ENCODE measurements around the gene OR9A2.

Gene OR9A2

DNA sequence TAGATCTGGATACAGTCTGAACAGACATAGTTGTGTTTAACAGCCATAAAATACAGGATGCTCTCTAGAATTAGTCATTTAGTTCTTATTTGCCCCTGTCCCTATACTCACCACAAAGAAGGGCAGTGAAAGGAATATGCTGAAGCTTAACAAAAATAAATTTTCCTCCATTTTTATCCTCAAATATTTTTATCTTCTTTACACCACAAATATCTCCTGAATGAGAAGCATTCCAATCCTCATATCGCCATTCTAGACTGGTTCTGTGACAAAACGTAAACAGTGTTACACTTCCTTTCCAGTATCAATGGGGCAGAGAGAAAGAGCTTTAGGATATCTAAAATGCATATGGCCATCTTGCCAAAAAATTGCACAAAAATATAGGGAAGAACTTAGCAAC, 1.6 kb downstream of the OR9A2 start:
- no peak overlapping the region for H3K27ac ChIP-seq
- TF ChIP-seq, protein P1, sequence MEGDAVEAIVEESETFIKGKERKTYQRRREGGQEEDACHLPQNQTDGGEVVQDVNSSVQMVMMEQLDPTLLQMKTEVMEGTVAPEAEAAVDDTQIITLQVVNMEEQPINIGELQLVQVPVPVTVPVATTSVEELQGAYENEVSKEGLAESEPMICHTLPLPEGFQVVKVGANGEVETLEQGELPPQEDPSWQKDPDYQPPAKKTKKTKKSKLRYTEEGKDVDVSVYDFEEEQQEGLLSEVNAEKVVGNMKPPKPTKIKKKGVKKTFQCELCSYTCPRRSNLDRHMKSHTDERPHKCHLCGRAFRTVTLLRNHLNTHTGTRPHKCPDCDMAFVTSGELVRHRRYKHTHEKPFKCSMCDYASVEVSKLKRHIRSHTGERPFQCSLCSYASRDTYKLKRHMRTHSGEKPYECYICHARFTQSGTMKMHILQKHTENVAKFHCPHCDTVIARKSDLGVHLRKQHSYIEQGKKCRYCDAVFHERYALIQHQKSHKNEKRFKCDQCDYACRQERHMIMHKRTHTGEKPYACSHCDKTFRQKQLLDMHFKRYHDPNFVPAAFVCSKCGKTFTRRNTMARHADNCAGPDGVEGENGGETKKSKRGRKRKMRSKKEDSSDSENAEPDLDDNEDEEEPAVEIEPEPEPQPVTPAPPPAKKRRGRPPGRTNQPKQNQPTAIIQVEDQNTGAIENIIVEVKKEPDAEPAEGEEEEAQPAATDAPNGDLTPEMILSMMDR (IDR thresholded peaks at IDR 0.05), result no peak
- no peak for TF ChIP-seq ZFX (IDR thresholded peaks at IDR 0.05; ENCODE audit: borderline replicate concordance)

DNA sequence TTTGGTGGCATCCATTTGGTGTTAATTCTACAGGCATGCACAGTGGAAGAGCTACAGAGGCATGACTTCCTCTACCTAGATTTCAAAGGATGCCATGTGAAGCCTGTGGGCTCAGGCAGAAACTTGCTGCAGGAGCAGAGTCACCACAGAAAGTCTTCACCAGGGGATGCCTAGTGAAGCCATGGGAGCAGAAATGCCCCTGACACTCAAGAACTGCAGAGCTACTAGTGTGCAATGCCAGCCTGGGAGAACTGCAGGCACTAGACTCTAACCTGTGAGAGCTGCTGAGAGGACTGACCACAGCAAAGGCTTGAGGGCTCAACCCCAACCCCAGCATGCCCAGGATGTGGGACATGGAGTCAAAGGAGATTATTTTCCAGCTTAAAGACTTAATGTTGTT, 3.9 kb downstream of the OR9A2 start:
- no peak for TF ChIP-seq ZFX (IDR thresholded peaks at IDR 0.05; ENCODE audit: borderline replicate concordance)
- TF ChIP-seq, protein P1 (IDR thresholded peaks at IDR 0.05), result no peak

DNA sequence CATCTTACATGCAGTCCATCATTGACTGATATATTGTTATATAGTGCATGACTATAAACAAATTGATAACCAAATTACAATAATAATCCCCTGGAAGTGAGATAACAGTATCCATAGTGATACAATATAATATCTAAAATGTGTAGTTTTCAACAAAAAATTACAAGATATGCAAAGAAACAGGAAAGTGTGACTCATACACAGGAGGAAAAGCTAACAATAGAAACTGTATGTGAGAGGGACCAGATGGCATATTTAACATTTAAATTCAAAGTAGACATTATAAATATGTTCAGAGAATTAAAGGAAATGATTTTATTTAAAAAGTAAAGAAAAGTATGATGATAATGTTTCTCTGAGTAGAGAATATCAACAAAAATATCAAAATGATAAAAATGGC, 8.0 kb downstream of the OR9A2 start:
- no peak for TF ChIP-seq ZFX (IDR thresholded peaks at IDR 0.05; ENCODE audit: borderline replicate concordance)
- TF ChIP-seq, protein P1 (IDR thresholded peaks at IDR 0.05), result no peak
- no peak overlapping the region for H3K27ac ChIP-seq

More for the DNA sequence above, 3.9 kb downstream of the OR9A2 start:
- H3K27ac ChIP-seq, result no peak overlapping the region

DNA sequence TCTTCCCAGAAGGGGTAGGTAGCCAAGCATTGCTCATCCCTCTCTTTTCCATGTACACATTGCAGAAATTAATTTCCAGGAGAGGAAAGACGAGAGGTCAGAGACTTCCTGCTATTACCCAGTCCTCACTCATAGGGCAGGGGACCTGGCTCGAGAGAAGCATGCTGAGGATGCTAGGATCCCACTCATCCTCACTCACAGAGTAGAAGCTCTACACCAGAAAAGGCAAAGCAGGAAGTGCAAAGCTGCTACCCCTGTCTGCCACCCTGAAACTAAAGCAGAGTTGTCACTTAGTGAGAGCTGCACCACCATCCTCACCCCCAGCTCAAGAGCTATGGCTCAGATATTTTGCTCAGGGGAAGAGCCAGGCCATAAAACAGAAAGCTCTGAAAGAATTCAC, 9.9 kb downstream of the OR9A2 start:
- no peak for TF ChIP-seq ZFX (IDR thresholded peaks at IDR 0.05; ENCODE audit: borderline replicate concordance)
- TF ChIP-seq, protein P1 (IDR thresholded peaks at IDR 0.05), result no peak
- no peak overlapping the region for H3K27ac ChIP-seq

DNA sequence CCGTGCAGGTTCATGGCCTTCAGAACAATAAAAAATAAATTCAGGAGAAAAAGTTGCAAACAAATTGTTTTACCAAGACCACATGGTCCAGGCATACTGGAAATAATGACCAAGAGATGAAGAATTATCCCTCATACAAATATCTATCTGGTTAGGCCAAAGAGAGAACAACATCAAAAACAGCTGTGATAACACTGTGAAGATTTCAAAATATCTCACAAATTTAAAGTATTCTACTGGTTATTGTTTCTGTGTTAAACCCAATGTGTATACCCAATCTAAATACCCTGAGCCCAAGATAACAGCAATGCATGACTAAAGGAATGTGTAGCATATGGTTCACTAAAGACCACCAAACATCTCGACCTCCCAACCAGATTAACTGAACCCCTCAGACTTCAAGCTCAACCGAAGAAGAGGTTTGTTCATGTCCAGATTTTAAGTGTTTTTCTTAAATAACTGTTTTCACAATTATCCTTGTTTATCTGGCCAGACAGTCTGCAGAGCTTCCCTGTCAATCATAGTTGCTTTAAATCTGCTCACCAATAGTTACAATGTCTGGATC, 10.9 kb downstream of the OR9A2 start:
- no peak overlapping the region for H3K27ac ChIP-seq
- no peak for TF ChIP-seq ZFX (IDR thresholded peaks at IDR 0.05; ENCODE audit: borderline replicate concordance)
- TF ChIP-seq, protein P1 (IDR thresholded peaks at IDR 0.05), result no peak

DNA sequence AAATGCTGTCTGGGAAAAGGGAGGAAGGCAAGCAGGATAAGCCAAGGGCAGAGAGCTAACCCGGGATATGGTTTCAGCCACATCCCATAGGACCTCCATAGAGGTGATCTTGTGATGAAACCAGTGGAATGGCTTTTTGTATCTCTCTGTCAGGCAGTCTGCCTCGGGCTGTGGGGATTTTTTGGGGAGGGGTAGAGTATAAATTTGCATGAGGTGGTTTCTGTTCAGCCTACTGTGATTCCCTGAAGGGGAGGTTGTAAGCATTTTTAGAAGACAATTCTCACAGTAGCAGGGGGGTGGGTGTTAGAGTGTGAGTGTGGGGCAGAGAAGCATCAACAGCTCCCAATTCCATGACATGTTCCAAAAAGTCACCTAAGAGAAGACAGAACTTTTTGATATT, 11.8 kb downstream of the OR9A2 start:
- TF ChIP-seq, protein P1 (IDR thresholded peaks at IDR 0.05), result no peak
- TF ChIP-seq ZFX (IDR thresholded peaks at IDR 0.05; ENCODE audit: borderline replicate concordance), result no peak
- no peak overlapping the region for H3K27ac ChIP-seq

DNA sequence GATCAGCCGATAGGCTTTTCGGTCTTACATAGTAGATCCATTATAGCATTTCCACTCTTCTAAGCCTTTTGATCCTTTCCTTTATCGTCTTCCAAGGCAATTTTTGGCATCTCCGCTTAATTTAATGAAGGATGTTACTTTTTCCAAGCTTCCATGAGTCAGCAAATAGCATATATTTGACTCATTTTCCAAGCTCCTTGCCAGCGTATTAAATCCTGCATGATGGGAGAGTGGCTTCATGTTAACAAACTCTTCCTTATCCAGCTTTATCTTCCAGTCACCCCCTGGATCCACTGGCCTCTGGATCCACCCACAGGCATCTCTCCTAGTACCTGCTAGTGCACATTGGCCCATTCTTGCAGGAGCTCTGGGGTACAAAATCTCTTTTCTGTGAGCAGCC, 13.0 kb downstream of the OR9A2 start:
- TF ChIP-seq, protein P1 (IDR thresholded peaks at IDR 0.05), result no peak
- no peak for TF ChIP-seq ZFX (IDR thresholded peaks at IDR 0.05; ENCODE audit: borderline replicate concordance)
- no peak overlapping the region for H3K27ac ChIP-seq
